Measurements from ENCODE around the gene HYI. TPM values are rescaled to one million over a fixed set of nuclear protein-coding genes. Genes with fewer than 3 reads are reported as not detected.
A peak's percentile ranks its signal among the peaks of the same experiment; 100 is the strongest.

HYI gene
- total RNA-seq, 1 donor, result 24.0 TPM

GRCh38 chr1:43405876-43406234 lies 47.9 kb downstream of the HYI start:
- no peak overlapping the region for H3K4me3 ChIP-seq (ENCODE audit: low read depth, low read length)
- no peak for TF ChIP-seq CTCF (IDR thresholded peaks at IDR 0.05; ENCODE audit: insufficient read depth, low read length)
- no peak for DNase-seq (ENCODE audit: low read depth)

GRCh38 chr1:43405219-43405875 lies 48.4 kb downstream of the HYI start:
- H3K4me3 ChIP-seq (ENCODE audit: low read depth, low read length), result no peak overlapping the region
- DNase-seq (ENCODE audit: low read depth), result peak; percentile 50
- TF ChIP-seq CTCF (IDR thresholded peaks at IDR 0.05; ENCODE audit: insufficient read depth, low read length), result no peak

GRCh38 chr1:43404353-43404752 lies 49.4 kb downstream of the HYI start:
- H3K4me3 ChIP-seq (ENCODE audit: low read depth, low read length), result no peak overlapping the region
- no peak for TF ChIP-seq CTCF (IDR thresholded peaks at IDR 0.05; ENCODE audit: insufficient read depth, low read length)
- no peak for DNase-seq (ENCODE audit: low read depth)

GRCh38 chr1:43402089-43402865 lies 51.5 kb downstream of the HYI start:
- no peak for TF ChIP-seq CTCF (IDR thresholded peaks at IDR 0.05; ENCODE audit: insufficient read depth, low read length)
- no peak overlapping the region for H3K4me3 ChIP-seq (ENCODE audit: low read depth, low read length)
- DNase-seq (ENCODE audit: low read depth), result no peak

Small RNA genes lying within 50 kb of the gene (small RNA-seq; reads per million reads assigned to genes)
- not detected for gene MIR6735

Other genes with a start within 250 kb of the HYI start
- gene TMEM125, start 183.9 kb downstream of the HYI start, total RNA-seq (ENCODE audit: low replicate concordance), result not detected in 2 replicates
- not detected in 2 replicates for gene C1orf210, start 168.3 kb downstream of the HYI start, total RNA-seq (ENCODE audit: low replicate concordance)
- 0.81 and 5.2 TPM in 2 replicates for gene TIE1, start 152.9 kb downstream of the HYI start, total RNA-seq (ENCODE audit: low replicate concordance)
- gene MPL, start 116.1 kb downstream of the HYI start, total RNA-seq (ENCODE audit: low replicate concordance), result not detected in 2 replicates
- 0.33 and 23.9 TPM in 2 replicates for gene CDC20, start 95.0 kb downstream of the HYI start, total RNA-seq (ENCODE audit: low replicate concordance)
- 18.2 and 78.5 TPM in 2 replicates for gene ELOVL1, start 85.9 kb downstream of the HYI start, total RNA-seq (ENCODE audit: low replicate concordance)
- 12.8 and 43.1 TPM in 2 replicates for gene MED8, start 64.1 kb downstream of the HYI start, total RNA-seq (ENCODE audit: low replicate concordance)
- gene SZT2, start 64.0 kb downstream of the HYI start, total RNA-seq (ENCODE audit: low replicate concordance), result 26.0 and 35.4 TPM in 2 replicates
- gene PTPRF, start 77.0 kb upstream of the HYI start, total RNA-seq (ENCODE audit: low replicate concordance), result 18.2 and 23.6 TPM in 2 replicates
- gene KDM4A, start 196.2 kb upstream of the HYI start, total RNA-seq (ENCODE audit: low replicate concordance), result 39.0 and 73.2 TPM in 2 replicates